Fibroblast of lung (primary cell): ENCODE data around the gene SFSWAP. TPM values are rescaled to one million over a fixed set of nuclear protein-coding genes. Genes with fewer than 3 reads are reported as not detected.

Experiments
- DNase-seq, 2 donors: peaks; one replicate each; pipeline versions ENCODE4 v3.0.0 to v3.0.0-alpha.2; 2010; ENCODE audit warnings: low read depth in 2 of 2
- H2AFZ ChIP-seq: 2 replicates; pipeline ENCODE4 v1.5.1; 2012; ENCODE audit warnings: low read length, control low read depth, inconsistent platforms
- H3K27ac ChIP-seq: 2 replicates; pipeline ENCODE4 v1.5.1; 2011; ENCODE audit warnings: low read length, control low read depth; ENCODE audit not compliant: insufficient read depth
- H3K27me3 ChIP-seq: 2 replicates; pipeline ENCODE4 v1.5.1; 2011; ENCODE audit warnings: mild to moderate bottlenecking, low read length; ENCODE audit not compliant: control insufficient read depth, insufficient read depth
- H3K36me3 ChIP-seq: 2 replicates; pipeline ENCODE4 v1.5.1; 2011; ENCODE audit warnings: low read length; ENCODE audit not compliant: control insufficient read depth, insufficient read depth
- H3K4me1 ChIP-seq: 2 replicates; pipeline ENCODE4 v1.5.1; 2011; ENCODE audit warnings: low read length; ENCODE audit not compliant: control insufficient read depth, insufficient read depth; ENCODE audit errors: extremely low read depth
- H3K4me2 ChIP-seq: 2 replicates; pipeline ENCODE4 v1.5.1; 2011; ENCODE audit warnings: low read length, control low read depth; ENCODE audit not compliant: insufficient read depth; ENCODE audit errors: extremely low read depth
- H3K4me3 ChIP-seq, 4 experiments: fragments of 200-600 bp in 1 of 4; sonication (generic) in 1 of 4; replicated peaks in 1 of 4; 2 replicates each; pipeline ENCODE4 v1.5.1; 2011 to 2016; ENCODE audit warnings: low read length in 4 of 4, low read depth in 3 of 4, mild to moderate bottlenecking in 3 of 4, control low read depth in 2 of 4, inconsistent platforms in 1 of 4, mixed read lengths in 1 of 4; ENCODE audit not compliant: insufficient read depth in 1 of 4; ENCODE audit errors: control extremely low read depth in 1 of 4
- H3K79me2 ChIP-seq: 2 replicates; pipeline ENCODE4 v1.5.1; 2012; ENCODE audit warnings: mild to moderate bottlenecking, low read length, inconsistent platforms; ENCODE audit not compliant: control insufficient read depth, insufficient read depth
- H3K9ac ChIP-seq: 2 replicates; pipeline ENCODE4 v1.5.1; 2011; ENCODE audit warnings: mild to moderate bottlenecking, low read length, control low read depth; ENCODE audit not compliant: insufficient read depth
- H3K9me3 ChIP-seq: 2 replicates; pipeline ENCODE4 v1.5.1; 2012; ENCODE audit warnings: low read depth, low read length; ENCODE audit not compliant: control insufficient read depth, insufficient read depth
- H4K20me1 ChIP-seq: 2 replicates; pipeline ENCODE4 v1.5.1; 2011; ENCODE audit warnings: low read length; ENCODE audit not compliant: control insufficient read depth, insufficient read depth; ENCODE audit errors: extremely low read depth
- EZH2 ChIP-seq: IDR thresholded peaks from 2 replicates; pipeline ENCODE4 v1.5.1; 2012; ENCODE audit warnings: low read length, control low read depth, mild to moderate bottlenecking; ENCODE audit errors: missing control alignments
- polyA plus RNA-seq, 2 donors: library from polyadenylated mRNA; depleted of rRNA in 1 of 2; stranded (reverse) in 1 of 2; unstranded in 1 of 2; fragments of >200 nt; gene quantifications; 2 replicates each; pipeline ENCODE4 v1.2.1, GENCODE V29; 2011 to 2012; ENCODE audit warnings: missing spikeins in 1 of 2
- total RNA-seq: library from RNA; depleted of rRNA; stranded (reverse); fragments of >200 nt; gene quantifications from 2 replicates; pipeline ENCODE4 v1.2.1, GENCODE V29; 2014
- TF ChIP-seq, protein P1 (sequence below), 2 donors: IDR thresholded peaks in 1 of 2; conservative IDR thresholded peaks in 1 of 2; 1 replicate in 1 of 2; 2 replicates in 1 of 2; pipeline ENCODE4 v1.5.1; 2011 to 2012; ENCODE audit warnings: low read length in 2 of 2, control low read depth in 1 of 2, inconsistent platforms in 1 of 2, low read depth in 1 of 2, mild to moderate bottlenecking in 1 of 2

SFSWAP gene
- total and polyA plus RNA-seq, 2 donors (not counting 1 experiment from before 2014, with no cell fraction given): 9.9 to 23.3 TPM

DNA sequence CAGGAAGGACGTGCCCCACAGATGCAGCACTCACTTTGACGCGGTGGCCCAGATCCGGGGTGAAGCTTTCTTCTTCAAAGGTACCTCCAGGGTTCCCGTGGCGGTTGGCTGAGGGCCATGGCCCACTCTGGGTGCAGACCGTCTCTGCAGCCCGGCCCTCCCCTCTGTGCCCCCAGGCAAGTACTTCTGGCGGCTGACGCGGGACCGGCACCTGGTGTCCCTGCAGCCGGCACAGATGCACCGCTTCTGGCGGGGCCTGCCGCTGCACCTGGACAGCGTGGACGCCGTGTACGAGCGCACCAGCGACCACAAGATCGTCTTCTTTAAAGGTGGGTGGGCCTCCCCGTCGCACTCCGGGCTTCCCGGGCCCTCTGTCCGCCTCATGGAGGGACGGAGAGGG lies 134.2 kb downstream of the SFSWAP start:
- Histone ChIP-seq H3K4me2 (no peak overlapping the region), H3K27me3 (no peaks in the 10 kb centered on the region), H3K36me3 (peaks cover 2% of the 10 kb centered on the region), H4K20me1 (no peaks in the 10 kb centered on the region), H3K9me3 (no peaks in the 10 kb centered on the region), H3K9ac (no peak overlapping the region), H3K4me1 (no peaks in the 10 kb centered on the region), H3K4me3 (no peak overlapping the region), H2AFZ (no peak overlapping the region), H3K79me2 (no peaks in the 10 kb centered on the region), H3K27ac (no peak overlapping the region)
- TF ChIP-seq EZH2: no peak
- TF ChIP-seq, protein P1, sequence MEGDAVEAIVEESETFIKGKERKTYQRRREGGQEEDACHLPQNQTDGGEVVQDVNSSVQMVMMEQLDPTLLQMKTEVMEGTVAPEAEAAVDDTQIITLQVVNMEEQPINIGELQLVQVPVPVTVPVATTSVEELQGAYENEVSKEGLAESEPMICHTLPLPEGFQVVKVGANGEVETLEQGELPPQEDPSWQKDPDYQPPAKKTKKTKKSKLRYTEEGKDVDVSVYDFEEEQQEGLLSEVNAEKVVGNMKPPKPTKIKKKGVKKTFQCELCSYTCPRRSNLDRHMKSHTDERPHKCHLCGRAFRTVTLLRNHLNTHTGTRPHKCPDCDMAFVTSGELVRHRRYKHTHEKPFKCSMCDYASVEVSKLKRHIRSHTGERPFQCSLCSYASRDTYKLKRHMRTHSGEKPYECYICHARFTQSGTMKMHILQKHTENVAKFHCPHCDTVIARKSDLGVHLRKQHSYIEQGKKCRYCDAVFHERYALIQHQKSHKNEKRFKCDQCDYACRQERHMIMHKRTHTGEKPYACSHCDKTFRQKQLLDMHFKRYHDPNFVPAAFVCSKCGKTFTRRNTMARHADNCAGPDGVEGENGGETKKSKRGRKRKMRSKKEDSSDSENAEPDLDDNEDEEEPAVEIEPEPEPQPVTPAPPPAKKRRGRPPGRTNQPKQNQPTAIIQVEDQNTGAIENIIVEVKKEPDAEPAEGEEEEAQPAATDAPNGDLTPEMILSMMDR (conservative IDR thresholded peaks at IDR 0.05 in 1 of 2, IDR thresholded peaks at IDR 0.05 in 1 of 2; ENCODE audit: low read depth in 1 of 2, low read length in 2 of 2): no peak
- no peak for DNase-seq

DNA sequence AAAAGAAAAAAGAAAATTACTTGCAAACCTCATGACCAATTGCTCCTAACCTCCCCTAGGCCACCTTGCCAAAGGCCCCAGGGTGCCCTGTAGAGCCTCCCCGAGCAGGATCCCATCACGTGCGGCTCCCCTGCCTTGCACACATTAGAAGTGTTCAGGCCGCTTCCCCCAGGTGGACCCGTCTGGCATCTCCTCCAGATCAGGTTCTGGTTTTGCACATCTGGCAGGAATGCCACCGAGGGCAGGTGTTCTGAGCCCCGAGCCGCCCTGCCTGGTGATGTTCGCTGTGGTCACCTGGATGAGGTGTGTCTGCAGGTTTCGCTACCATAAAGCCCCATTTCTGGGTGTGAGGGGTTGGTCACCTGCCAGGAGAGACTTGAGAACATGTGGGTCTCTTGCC lies 136.6 kb downstream of the SFSWAP start:
- H3K79me2 ChIP-seq: no peaks in the 10 kb centered on the region
- no peak overlapping the region for H2AFZ ChIP-seq
- TF ChIP-seq, protein P1 (conservative IDR thresholded peaks at IDR 0.05 in 1 of 2, IDR thresholded peaks at IDR 0.05 in 1 of 2; ENCODE audit: low read depth in 1 of 2, low read length in 2 of 2): no peak
- TF ChIP-seq EZH2: no peak
- no peaks in the 10 kb centered on the region for H3K4me1 ChIP-seq
- no peaks in the 10 kb centered on the region for H3K36me3 ChIP-seq
- no peak overlapping the region for H3K9ac ChIP-seq
- no peaks in the 10 kb centered on the region for H3K27me3 ChIP-seq
- H3K9me3 ChIP-seq: no peaks in the 10 kb centered on the region
- no peak overlapping the region for H3K27ac ChIP-seq
- DNase-seq: no peak
- no peak overlapping the region for H3K4me3 ChIP-seq
- no peak overlapping the region for H3K4me2 ChIP-seq
- no peaks in the 10 kb centered on the region for H4K20me1 ChIP-seq

- TF ChIP-seq, protein P1 (conservative IDR thresholded peaks at IDR 0.05 in 1 of 2, IDR thresholded peaks at IDR 0.05 in 1 of 2; ENCODE audit: low read depth in 1 of 2, low read length in 2 of 2): no peak
- no peak for TF ChIP-seq EZH2
- Histone ChIP-seq H3K79me2 (no peaks in the 10 kb centered on the region), H2AFZ (no peak overlapping the region), H3K4me2 (no peak overlapping the region), H4K20me1 (no peaks in the 10 kb centered on the region), H3K4me3 (no peak overlapping the region), H3K27me3 (no peaks in the 10 kb centered on the region), H3K9me3 (no peaks in the 10 kb centered on the region), H3K27ac (no peak overlapping the region), H3K9ac (no peak overlapping the region), H3K36me3 (no peaks in the 10 kb centered on the region), H3K4me1 (no peaks in the 10 kb centered on the region)
- no peak for DNase-seq
Observed at GRCh38 chr12:131848753-131849152, 137.9 kb downstream of the SFSWAP start.

Other genes starting within 250 kb of the SFSWAP start
- gene MMP17, start 117.3 kb downstream of the SFSWAP start, total RNA-seq: 10.8 and 13.5 TPM in 2 replicates
- 3.2 and 5.2 TPM in 2 replicates for gene MMP17, start 117.3 kb downstream of the SFSWAP start, polyA plus RNA-seq
- 8.5 and 14.9 TPM in 2 replicates for gene ULK1, start 183.5 kb downstream of the SFSWAP start, total RNA-seq
- 3.3 and 4.0 TPM in 2 replicates for gene ULK1, start 183.5 kb downstream of the SFSWAP start, polyA plus RNA-seq
- 7.2 and 10.1 TPM in 2 replicates for gene PUS1, start 218.2 kb downstream of the SFSWAP start, total RNA-seq
- gene PUS1, start 218.2 kb downstream of the SFSWAP start, polyA plus RNA-seq: 8.3 and 13.7 TPM in 2 replicates
- 8.0 and 12.4 TPM in 2 replicates for gene EP400, start 238.9 kb downstream of the SFSWAP start, total RNA-seq
- 3.4 and 6.2 TPM in 2 replicates for gene EP400, start 238.9 kb downstream of the SFSWAP start, polyA plus RNA-seq